ENCODE measurements around the gene CREBL2. TPM values are rescaled to one million over a fixed set of nuclear protein-coding genes. Genes with fewer than 3 reads are reported as not detected.
A peak's percentile ranks its signal among the peaks of the same experiment; 100 is the strongest.

Gene CREBL2
- total and polyA plus RNA-seq, 10 of the 15 experiments (the other 5 are each of a cell fraction or from before 2014, with no cell fraction given): 4.6 to 19.1 (median 13.5) TPM

GRCh38 chr12:12582895-12583303 lies 28.8 kb upstream of the CREBL2 start:
- Histone ChIP-seq H4K20me1 (ENCODE audit: control insufficient read depth, insufficient read depth) (no peaks in the 10 kb centered on the region), H3K9me3 (replicated peaks; ENCODE audit: control insufficient read depth, insufficient read depth, low read length) (no peaks in the 10 kb centered on the region; the same call in 2 of the 3 replicates), H3K4me2 (ENCODE audit: control insufficient read depth, insufficient read depth) (peak overlapping the region; percentile 62), H2AFZ (ENCODE audit: control insufficient read depth, low read depth, low read length) (no peak overlapping the region; the same call in none of the 2 replicates), H3K27me3 (replicated peaks in 1 of 2; ENCODE audit: control insufficient read depth in 2 of 2, insufficient read depth in 2 of 2, low read length in 1 of 2) (no peaks in the 10 kb centered on the region), H3K9ac (ENCODE audit: control insufficient read depth, insufficient read depth, low read length) (peak overlapping the region; percentile 69), H3K36me3 (ENCODE audit: control insufficient read depth in 2 of 2, insufficient read depth in 2 of 2, low read length in 1 of 2) (no peaks in the 10 kb centered on the region), H3K27ac (ENCODE audit: control insufficient read depth, insufficient read depth) (peak overlapping the region; percentile 94), H3K79me2 (ENCODE audit: control insufficient read depth, insufficient read depth, low read length) (no peaks in the 10 kb centered on the region), H3K4me1 (ENCODE audit: control insufficient read depth, insufficient read depth, low read length) (peaks cover 44% of the 10 kb centered on the region), H3K4me3 (no peak overlapping the region)
- CTCF ChIA-PET: interaction anchor here (1.2 to 2.7 kb wide), 4 partner anchors 10 to 108 kb away, joined by 3 to 10 read pairs (median 6); no protein-coding TSS in a partner anchor
- FAIRE-seq (peak; percentile 71), DNase-seq (ENCODE audit: low read depth, low spot score) (peak; percentile 100), ATAC-seq (peak; percentile 92)
- SMC1A ChIA-PET (ENCODE audit: uncharacterized antibody, unreplicated experiment): interaction anchor here (0.5 to 6.0 kb wide), 16 partner anchors 10 to 858 kb away, joined by 3 to 46 read pairs (median 6); partner anchors contain the start of gene DUSP16
- BruUV-seq (replicated peaks): no TSS peak
- POLR2A ChIA-PET: interaction anchor here (0.8 to 2.7 kb wide), 10 partner anchors 10 to 226 kb away, joined by 3 to 12 read pairs (median 3); partner anchors contain the start of genes BORCS5 and CREBL2
- in situ Hi-C loops (cut with MboI): loop anchor here (25.0 kb wide), 1 partner anchor 1021 kb away; no protein-coding TSS in a partner anchor
- intact Hi-C loops (cut with micrococcal nuclease; ENCODE audit: unreplicated experiment): loop anchor here (1.0 kb wide), 4 partner anchors 19 to 1014 kb away; no protein-coding TSS in a partner anchor
- 0% methylated on average over 6 of the region's 6 CpGs for WGBS (ENCODE audit: insufficient coverage, insufficient replicate concordance, low lambda C conversion rate, missing lambda C conversion rate)
- RAD21 ChIA-PET (ENCODE audit: unreplicated experiment): interaction anchor here (1.4 to 8.7 kb wide), 6 partner anchors 19 to 77 kb away, joined by 4 to 76 read pairs (median 14); partner anchors contain the start of genes CREBL2 and DUSP16
- TF ChIP-seq CTCF (IDR thresholded peaks at IDR 0.05 in 2 of 3, conservative IDR thresholded peaks at IDR 0.05 in 1 of 3; ENCODE audit: control insufficient read depth in 2 of 3, extremely low read depth in 1 of 3, insufficient read depth in 1 of 3, low read depth in 3 of 3, low read length in 3 of 3) (no peak), RFX5 (IDR thresholded peaks at IDR 0.05; ENCODE audit: low read depth, low read length) (no peak), EED (IDR thresholded peaks at IDR 0.05; ENCODE audit: low read depth) (peak; percentile 96), WRNIP1 (IDR thresholded peaks at IDR 0.05; ENCODE audit: borderline replicate concordance, low read depth, low read length) (no peak), NRF1 (conservative IDR thresholded peaks at IDR 0.05; ENCODE audit: low read depth, low read length) (no peak), RAD21 (IDR thresholded peaks at IDR 0.05; ENCODE audit: insufficient read depth, low read depth, low read length) (0 out of 2 replicates have a peak, but pooled peaks have one; percentile 17), CREM (IDR thresholded peaks at IDR 0.05; ENCODE audit: low read depth) (peak; percentile 98), STAT3 (IDR thresholded peaks at IDR 0.05; ENCODE audit: low read depth, low read length) (peak; percentile 60; the same call in 1 of the 2 replicates), MYC (IDR thresholded peaks at IDR 0.05; ENCODE audit: insufficient read depth, insufficient read length, insufficient replicate concordance, low read length, severe bottlenecking) (no peak), IKZF2 (IDR thresholded peaks at IDR 0.05) (peak; percentile 87 to 93), RB1 (IDR thresholded peaks at IDR 0.05; ENCODE audit: borderline replicate concordance) (peak; percentile 30; the same call in 1 of the 2 replicates), CHD1 (IDR thresholded peaks at IDR 0.05; ENCODE audit: low read depth, low read length) (no peak), NFYA (IDR thresholded peaks at IDR 0.05; ENCODE audit: borderline replicate concordance, low read depth, low read length) (no peak), RAD51 (IDR thresholded peaks at IDR 0.05) (no peak), E2F8 (IDR thresholded peaks at IDR 0.05; ENCODE audit: low read depth, partially characterized antibody) (no peak), SMC3 (IDR thresholded peaks at IDR 0.05; ENCODE audit: borderline replicate concordance, low read length) (no peak; the same call in 1 of the 2 replicates), MXI1 (IDR thresholded peaks at IDR 0.05; ENCODE audit: low read depth, low read length) (no peak), NBN (IDR thresholded peaks at IDR 0.05) (peak; percentile 92; the same call in 1 of the 2 replicates)

All from GM12878 (cell line).